G401.6 (cell line): Measurements from ENCODE around the gene CMTM1.

Source experiments
- FAIRE-seq: peaks from 2 replicates; lab custom pipeline; 2012; peaks lifted over from hg19 to GRCh38; lab: Jason Lieb, UNC

Gene CMTM1

DNA sequence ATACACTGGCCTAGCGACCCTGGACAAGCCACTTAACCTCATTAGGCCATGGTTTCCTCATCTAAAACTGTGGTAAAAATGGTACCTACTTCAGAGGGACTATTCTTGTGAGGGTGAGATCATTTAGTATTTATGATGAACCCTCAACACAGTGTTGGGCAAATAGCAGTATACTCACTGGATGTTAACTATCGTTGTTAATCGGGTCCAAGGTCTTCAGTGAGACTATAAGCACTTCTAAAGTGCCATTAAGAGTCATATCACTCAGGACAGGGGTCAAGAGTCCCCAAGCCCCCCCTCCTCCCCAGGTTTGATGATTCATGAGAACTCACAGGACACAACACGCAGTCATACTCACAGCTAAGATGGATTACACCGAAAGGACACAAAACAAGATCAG lies 27.3 kb upstream of the CMTM1 start:
- FAIRE-seq: no peak

DNA sequence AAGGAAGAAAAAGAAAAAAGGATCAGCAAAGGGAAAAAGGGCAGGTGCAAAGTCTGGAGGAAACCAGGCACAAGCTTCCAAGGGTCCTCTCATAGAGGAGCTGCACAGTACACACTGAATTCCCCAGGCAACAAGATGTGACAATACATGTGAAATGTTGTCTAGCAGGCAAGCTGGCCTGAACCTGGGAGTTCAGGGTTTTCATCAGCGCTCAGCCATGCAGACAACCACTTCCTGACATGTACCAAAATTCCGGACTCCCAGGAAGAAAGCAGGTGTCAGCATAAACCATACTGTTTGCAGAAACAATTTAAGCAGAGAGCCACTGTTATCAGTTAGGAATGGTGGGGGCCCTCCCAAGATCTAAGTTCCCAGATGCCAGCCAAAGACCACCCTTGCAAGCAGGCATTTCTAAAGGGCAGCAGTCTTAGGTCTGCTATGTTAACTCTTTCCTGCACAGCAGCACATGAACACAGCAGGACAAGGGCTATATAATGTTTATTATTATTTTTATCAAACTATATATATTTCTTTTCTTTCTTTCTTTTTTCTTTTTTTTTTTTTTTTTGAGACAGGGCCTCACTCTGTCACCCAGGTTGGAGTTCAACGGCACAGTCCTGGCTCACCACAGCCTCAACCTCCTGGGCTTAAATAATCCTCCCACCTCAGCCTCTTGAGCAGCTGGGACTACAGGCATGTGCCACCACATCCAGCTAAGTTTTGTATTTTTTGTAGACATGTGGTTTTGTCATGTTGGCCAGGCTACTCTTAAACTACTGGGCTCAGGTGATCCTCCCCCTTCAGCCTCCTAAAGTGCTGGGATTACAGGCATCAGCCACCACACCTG lies 26.4 kb upstream of the CMTM1 start:
- no peak for FAIRE-seq

DNA sequence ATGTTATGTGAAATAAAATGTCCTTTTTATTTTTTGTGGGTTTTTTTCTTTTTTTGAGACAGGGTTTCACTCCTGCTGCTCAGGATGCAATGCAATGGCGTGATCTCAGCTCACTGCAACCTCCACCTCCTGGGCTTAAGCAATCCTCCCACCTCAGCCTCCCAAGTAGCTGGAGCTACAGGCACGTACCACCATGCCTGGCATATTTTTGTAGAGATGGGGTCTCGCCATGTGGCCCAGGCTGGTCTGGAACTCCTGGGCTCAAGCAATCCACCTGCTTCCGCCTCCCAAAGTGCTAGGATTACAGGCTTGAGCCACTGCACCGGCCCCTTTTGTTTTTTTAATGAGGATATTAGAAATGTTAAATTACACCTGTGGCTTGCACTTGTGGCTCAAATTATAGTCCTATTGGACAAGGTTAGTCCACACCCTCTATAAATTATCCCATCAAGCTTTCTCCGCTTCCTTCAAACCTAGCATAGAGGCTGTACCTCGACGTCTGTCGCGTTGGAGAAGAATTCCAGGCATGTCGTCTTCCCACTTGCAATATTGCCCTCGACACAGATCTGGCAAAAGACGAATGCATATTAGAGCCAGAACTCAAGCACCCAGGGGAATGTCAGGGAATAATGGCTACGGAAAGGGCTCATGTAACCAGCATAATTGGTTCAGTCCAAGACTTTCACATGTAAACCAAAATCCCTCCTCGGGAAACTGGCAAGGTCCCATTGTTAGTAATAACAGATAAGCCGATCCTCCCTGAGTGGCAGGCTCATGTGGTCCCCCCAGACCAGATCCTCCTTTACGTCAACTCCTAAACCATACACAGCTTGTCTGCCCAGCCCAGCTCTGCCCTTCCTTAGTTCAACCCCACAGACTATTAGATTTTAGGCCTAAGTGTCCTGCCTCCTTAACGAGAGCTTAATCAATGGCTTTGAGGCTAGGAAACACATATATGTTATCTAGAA lies 24.6 kb upstream of the CMTM1 start:
- FAIRE-seq: no peak

DNA sequence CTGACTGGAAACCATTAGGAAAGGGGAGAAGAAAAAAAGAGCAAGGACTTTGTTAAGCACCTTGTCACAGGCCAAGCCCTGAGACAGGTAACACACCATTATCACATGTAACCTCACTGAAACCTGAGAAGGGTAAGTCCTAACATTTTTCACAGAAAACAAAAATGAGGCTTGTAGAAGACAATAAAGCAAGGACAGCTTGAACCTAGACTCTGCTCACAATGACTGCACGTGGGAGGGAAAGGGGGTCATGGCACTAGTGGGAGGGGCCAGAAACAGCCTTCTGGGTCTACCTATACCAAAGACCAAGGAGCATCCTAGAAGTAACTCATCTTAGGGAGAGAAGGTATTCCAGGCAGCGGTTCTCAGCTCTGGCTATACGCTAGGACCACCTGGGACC lies 23.8 kb upstream of the CMTM1 start:
- no peak for FAIRE-seq

DNA sequence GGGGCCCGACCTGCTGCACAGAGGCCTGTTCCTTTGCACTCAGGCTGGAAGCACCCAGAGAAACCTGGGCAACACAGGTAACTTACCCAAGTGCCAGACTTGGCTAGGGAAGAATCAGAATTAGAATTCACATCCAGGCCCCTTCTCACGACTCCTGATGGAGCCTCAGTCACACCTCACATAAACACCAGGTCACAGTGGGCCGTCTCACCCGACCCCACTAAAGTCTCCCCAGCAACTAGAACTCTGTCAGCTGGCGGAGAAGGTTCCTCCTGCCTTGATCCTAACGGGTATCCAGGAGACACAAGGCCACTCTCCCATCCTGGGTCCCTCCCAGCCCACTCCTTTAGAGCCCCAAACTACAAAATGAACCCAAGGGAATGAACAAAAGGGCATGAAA lies 22.7 kb upstream of the CMTM1 start:
- no peak for FAIRE-seq

DNA sequence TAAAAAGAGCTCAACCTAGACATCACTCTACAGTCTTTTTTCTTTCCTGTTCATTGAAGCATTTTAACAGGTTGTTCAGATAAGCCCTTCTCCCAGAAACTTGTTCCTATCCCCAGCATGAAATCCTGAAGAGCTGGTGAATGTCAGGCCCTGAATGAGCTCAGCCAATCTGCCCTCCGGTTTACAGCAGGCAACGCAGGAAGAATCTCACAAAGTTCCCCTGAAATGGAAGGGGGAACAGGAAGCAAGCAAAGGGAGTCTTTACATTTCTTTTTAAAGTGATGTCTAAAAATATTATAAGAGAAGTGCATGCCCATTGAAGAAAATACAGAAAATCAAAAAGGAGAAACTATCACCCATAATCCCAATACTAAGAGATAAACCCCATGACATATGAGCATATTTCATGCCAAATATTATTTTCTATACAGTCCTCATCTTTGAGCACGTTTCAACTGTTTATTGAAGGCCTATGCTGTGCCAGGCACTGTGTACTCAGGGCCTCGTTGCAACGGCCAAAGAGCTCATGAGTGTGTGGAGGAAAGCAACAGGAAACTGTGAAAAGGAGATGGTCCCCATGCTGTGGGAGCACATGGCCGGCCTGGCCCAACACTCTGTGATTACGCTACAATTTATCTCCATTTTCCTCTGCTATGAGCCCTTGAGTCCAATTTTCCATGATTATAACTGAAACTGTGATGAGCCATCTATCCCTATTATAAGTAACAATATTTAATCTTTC lies 22.1 kb upstream of the CMTM1 start:
- no peak for FAIRE-seq

DNA sequence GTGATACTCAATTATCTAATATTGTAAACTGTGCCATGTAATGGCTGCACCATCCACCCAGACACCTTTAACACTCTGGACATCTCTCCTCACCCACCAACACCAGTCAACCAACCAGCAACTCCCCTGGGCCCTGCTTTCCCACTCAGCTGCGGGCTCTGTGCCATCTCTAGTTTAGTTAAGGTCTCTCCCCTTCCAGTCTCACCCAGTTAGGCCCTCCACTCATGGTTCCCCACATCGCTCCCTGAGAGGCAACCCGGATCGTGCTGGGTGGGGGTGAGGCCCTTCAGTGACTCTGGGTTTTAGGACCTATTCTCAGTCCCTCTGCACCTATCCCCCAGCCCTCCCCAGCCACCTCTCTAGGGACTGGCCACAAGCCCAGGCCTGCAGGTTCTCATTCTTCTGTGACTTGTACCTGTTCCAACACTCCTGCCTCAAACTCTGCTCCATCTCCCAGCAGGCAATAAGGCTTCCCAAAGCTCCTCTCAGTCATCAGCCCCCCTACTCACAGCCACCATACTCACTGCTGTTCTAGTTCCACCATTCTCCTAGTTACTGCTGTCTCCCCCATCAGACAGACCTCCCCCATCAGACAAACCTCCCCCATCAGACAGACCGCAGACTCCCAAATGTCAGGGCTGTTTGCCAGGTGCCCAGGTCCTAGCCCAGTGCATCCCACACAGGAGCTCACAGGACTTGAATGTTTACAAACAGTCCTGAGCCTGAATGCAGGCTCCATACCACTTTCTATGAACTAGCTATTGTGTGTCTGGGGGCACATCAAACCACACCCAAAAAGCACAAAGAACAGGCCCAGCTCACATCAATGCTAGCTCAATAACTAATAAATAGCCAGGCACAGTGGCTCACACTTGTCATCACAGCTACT lies 18.9 kb upstream of the CMTM1 start:
- no peak for FAIRE-seq

DNA sequence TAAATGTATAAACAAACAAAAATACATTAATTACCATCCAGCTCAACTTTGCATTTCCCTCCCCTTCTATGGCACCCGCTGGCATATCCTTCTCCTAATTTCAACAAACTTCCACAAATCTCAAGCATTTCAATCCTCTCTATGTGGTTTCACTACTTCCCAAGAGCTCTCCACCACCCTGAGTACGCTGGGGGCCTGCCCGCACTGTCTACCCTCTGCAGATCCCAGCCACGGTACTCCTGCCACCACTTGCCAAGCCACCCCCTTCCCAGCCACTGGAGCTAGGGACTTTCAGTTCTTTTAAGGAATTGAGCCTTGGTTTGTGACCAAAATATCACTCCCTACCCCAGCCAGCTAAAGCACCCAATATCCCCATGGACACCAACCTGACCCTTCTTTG lies 18.2 kb upstream of the CMTM1 start:
- FAIRE-seq: no peak

DNA sequence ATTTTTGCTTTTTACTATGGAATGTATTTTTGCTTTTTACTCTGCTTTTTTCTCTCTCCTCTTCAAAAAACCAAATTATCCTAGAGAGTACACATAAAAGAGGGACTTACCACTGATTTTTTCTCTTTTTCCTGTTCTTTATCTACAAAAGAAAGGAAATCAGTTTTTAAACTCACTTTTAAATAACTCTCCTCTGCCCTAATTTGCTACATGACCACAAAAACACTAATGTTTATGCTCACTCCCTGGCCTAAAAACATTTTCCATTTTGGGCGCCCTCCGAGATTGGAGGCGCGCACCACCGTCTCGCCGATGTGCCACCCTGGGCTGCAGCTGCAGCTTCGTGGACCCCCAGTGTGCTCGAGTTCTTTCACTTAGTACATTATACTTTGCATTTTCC lies 17.4 kb upstream of the CMTM1 start:
- no peak for FAIRE-seq

DNA sequence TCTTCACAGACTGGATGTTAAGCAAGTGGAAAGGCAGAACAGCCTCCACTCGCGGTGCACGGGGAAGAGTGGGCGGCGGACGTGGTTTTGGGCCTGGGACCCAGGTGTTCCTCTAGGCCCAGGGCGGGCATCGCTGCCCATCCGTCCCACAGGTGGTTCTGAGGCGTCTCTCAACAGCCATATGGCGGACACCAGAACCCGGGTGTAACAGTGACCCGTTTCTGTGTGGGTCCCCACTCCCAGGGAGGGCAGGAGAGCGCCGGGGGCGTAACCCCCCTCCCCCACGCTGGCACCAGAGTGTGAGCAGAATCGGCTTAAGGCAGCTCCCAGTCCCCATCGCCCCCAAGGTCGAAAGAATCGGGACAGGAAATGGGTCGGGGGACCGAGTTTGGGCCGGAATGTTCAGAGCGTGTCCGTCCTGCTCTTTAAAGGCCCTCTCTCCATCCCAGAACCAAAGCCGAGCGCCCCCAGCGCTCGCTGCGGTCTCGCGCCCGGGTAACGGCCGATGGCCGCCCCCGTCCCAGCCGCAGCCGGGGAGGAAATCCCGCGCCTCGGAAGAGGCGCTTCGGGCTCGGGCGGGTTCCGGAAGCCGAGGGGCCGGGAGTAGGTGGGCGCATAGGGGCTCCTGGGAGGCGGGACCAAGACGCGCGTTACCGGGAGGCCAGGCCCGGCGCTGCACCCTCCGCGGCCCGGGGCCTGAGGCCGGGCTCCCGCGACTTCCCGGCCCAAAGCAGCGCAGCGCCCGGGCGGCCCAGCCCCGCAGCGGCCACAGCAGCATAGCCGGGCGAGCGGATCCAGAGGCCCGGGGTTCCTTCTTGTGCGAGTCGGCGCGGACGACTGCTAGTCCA lies 16.7 kb upstream of the CMTM1 start, which contains the start of gene TK2:
TSS of gene TK2 (minus strand) at position 839 of the 848 bp plus-strand sequence. CDS start at position 778, 61 bp downstream.
- FAIRE-seq: no peak

DNA sequence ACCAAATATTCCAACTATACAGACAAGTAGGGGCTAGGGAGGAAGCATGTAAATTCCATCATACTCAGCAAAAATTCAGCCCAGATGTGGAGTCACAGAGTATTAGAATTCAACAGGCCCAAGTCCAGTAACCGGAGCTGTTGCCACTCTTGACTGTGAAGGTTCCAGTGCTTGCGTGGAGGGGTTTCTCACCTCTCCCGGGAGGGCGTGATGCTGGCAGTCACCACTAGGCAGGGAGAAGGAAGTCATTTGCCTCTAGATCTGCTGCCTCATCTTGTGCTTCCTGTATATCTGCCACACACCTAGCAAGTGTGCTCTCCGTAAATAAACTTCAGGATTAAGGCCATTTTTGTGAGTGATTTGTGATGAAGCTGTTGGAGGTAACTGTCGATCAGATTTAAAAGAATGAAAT lies 14.9 kb upstream of the CMTM1 start:
- no peak for FAIRE-seq

DNA sequence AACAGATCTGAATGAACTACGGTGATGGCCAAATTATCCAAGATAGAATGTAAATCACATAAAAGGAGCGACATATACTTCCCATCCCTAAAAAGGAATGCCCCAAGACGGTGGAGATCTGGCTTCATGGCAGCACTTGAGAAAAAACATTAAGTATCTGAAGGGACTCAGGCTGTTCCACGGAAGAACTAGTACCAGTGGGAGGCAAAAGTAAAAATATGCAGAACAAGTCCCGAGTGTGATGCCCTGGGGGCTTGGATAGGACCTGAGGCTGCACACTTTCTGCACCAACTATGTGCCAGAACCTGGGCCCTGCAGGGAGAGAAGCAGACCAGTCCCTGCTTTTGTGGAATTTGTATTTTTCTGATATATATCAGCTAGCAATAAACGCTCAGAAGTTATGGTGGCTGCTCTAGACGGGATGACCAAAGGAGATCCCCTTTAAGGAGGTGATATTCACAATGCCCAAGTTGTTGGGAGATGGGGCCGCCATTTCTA lies 14.4 kb upstream of the CMTM1 start:
- FAIRE-seq: no peak

DNA sequence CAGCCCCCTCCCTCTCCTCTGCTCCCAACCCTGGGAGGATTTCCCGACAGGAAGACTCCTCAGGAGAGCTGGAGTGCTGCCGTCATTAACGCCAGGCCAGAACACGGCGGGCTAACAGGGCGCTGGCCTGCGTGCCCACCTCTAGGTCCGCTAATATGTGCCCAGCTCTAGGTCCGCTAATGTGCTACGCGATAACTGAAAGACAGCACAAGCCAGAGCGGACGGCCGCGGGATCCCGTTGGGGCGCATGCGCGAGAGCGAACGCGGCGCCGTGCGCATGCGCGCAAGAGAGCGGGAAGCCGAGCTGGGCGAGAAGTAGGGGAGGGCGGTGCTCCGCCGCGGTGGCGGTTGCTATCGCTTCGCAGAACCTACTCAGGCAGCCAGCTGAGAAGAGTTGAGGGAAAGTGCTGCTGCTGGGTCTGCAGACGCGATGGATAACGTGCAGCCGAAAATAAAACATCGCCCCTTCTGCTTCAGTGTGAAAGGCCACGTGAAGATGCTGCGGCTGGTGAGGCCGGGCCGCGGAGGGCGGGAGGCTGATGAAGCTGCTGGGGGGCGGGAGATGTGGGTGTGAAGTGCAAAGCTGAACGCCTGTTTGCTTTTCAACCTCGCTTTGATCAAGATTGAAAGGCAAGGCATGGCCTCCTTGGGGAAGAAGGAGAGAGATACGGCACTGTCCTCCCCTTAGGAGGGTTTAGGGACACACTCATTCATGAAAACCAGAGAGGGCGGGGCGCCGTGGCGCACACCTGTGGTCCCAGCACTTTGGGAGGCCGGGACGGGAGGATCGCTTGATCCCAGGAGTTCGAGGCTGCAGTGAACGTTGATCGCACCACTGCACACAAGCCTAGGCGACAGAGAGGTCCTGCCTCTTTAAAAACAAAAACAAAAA lies 13.7 kb upstream of the CMTM1 start, which contains the start of gene CKLF:
TSS of gene CKLF (plus strand) at position 291 of the 892 bp plus-strand sequence. CDS start at position 431, 140 bp downstream.
- no peak for FAIRE-seq

DNA sequence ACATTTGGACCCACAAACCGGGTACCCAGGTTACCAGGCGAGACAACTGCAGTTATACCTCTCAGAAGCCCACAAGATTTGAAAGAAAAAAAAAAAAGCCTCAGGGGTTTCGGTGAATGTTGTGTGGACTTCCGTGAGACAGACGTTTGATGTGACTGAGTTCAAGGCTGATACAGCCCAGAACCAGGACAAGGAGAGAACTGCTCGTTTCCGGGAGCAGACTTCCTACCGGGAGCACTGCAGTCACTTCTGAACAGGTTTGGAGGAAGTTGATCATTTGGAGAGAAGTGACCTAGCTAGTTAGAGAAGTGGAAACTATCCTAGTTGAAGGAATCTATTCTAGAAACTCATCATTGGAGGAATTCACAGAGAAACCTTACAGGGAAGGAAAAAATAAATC lies 13.0 kb upstream of the CMTM1 start:
- no peak for FAIRE-seq

DNA sequence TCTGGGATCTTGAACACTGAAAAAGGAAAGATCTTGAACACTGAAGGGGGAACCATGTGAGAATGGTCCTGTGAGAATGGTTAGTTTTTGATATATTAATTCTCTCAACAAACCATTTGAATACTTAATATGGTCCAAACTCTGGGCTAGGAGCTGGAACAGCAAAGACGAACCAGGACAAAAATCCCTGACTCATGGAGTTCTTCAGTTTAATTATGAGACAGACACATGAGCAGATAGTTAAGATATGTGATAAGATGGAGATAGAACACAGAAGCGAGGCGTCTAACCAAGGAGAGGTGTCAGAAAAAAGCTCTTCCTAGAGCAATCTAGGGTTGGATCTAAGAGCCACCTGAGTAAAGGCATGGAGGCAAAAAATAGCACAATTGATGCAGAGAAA lies 12.2 kb upstream of the CMTM1 start:
- no peak for FAIRE-seq

DNA sequence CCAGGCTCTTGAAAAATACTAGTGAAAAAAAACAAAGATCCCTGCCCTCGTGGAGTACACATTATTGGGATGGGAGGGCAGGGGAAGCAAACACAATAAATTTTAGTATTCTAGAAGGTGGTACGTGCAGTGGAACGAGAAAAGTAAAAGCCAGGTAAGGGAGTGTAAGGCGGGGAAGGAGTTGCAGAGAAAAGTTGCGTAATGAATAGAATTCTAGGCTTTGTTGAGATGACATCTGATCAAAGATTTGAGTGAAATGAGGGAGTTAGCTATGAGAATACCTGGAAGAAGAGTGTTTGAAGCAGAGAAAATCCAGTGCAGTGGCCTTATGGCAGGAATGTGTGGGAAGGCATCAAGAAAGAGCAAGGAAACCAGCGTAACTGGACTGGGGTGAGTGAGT lies 11.7 kb upstream of the CMTM1 start:
- no peak for FAIRE-seq

DNA sequence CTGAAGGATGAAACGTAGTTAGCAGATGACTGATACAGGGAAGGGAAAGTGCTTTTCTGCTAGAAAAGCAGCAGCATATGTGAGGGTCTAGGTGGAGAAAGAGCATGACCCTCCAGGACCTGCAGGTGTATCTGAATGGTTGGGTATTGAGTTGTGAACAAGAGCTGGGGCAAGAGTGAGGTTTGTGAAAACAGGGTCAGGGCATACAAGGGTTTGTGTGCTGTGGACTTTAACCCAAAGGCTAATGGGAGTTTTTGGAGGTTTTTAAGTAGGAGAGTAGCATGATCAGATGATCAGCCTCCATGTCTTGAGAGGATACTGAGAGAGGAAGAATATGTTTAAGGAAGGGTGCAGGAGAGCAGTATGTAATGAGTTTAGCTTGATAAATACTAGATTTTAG lies 6.1 kb upstream of the CMTM1 start:
- no peak for FAIRE-seq

DNA sequence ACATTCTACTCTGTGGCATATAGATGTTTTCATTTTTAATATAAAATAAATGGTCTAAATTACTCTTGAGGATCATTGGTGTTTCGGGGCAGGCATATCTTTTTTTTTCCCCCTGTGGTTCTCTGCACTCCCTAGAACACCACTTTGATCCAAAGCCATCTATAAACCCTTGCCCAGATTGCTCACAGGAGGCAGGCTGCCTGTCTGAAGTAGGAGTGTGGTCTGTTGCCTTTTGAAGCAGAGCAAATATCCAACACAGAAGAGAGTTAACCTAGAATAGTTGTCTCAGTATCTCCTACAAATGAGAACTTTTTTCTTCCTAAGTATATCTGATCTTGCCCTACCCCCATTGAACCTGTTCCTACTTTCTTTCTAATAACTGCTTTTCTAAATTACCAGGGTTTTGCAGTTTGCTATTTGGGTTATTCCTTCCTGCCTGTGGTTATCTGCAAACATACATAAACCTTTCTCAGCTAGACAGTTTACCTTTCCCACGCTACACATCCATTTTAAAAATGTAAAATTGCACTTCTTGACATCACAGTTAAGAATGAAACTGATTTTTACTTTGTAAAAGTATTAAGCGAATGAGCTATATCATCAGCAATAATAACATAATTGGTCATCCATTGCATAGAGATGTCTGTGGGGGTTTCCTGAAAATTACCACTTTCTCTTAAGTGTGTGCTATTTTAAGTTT lies 4.7 kb upstream of the CMTM1 start:
- no peak for FAIRE-seq
